HCT116 (cell line): ENCODE measurements around the gene PLA2G2E. TPM values are rescaled to one million over a fixed set of nuclear protein-coding genes. Genes with fewer than 3 reads are reported as not detected.

Experiments used
- ATAC-seq: fragments of 200-7000 bp; cut with Tn5 transposase; 2 replicates; pipeline ENCODE4 v1.9.1; 2020; ENCODE audit warnings: mild to moderate bottlenecking, moderate library complexity
- BruUV-seq: library from RNA; stranded (reverse); fragments of 400-500 nt; replicated peaks from 2 replicates; lab custom pipeline; 2021; lab: Mats Ljungman, UMichigan
- CTCF ChIA-PET: fragments of 300-600 bp; sonication (Branson Sonifier 250); formaldehyde crosslinking; loops from one replicate; lab custom pipeline; 2021; ENCODE audit warnings: antibody characterized with exemption; lab: Charles Lee
- POLR2A ChIA-PET: fragments of 300-600, 350-600 bp; sonication (Branson Sonifier 250); formaldehyde crosslinking; loops from one replicate; lab custom pipeline; 2021; ENCODE audit warnings: antibody characterized with exemption; lab: Charles Lee
- RAD21 ChIA-PET, 2 experiments: fragments of 300-600 bp; sonication (Branson Sonifier 250); formaldehyde crosslinking; loops; one replicate each; lab custom pipeline; 2023; ENCODE audit warnings: low total read pairs in 2 of 2; ENCODE audit not compliant: uncharacterized antibody in 2 of 2, unreplicated experiment in 2 of 2, low non-redundant PET in 1 of 2; lab: Charles Lee
- DNase-seq: peaks from one replicate; pipeline ENCODE4 v3.0.0-alpha.2; 2010; ENCODE audit warnings: low read depth, low spot score
- H2AFZ ChIP-seq: fragments of 200-600 bp; shearing (Covaris generic), sonication (generic); 2 replicates; pipeline ENCODE4 v1.6.1; 2017; ENCODE audit warnings: low read depth, mixed run types, mixed read lengths, antibody characterized with exemption, low read length; ENCODE audit not compliant: poor library complexity, severe bottlenecking
- H3K27ac ChIP-seq: 2 replicates; pipeline ENCODE4 v1.5.1; 2012; ENCODE audit warnings: low read depth, low read length
- H3K27me3 ChIP-seq: fragments of 200-600 bp; sonication (generic); 2 replicates; pipeline ENCODE4 v1.6.1; 2016; ENCODE audit warnings: mixed run types, low read length, mixed read lengths; ENCODE audit not compliant: insufficient read depth
- H3K36me3 ChIP-seq, 2 experiments: fragments of 200-500 bp in 1 of 2; fragments of 200-600 bp in 1 of 2; sonication (Bioruptor generic) in 1 of 2; sonication (generic) in 1 of 2; 2 replicates each; pipeline versions ENCODE4 v1.5.1 to v1.6.1; 2014 to 2016; ENCODE audit warnings: low read length in 2 of 2, inconsistent platforms in 1 of 2, mixed read lengths in 1 of 2, mixed run types in 1 of 2; ENCODE audit not compliant: insufficient read depth in 2 of 2, control insufficient read depth in 1 of 2
- H3K4me1 ChIP-seq, 2 experiments: fragments of 200-600 bp in 1 of 2; sonication (generic) in 1 of 2; 2 replicates each; pipeline versions ENCODE4 v1.5.1 to v1.6.1; 2012 to 2017; ENCODE audit warnings: low read length in 2 of 2, inconsistent platforms in 1 of 2, mild to moderate bottlenecking in 1 of 2, mixed read lengths in 1 of 2, mixed run types in 1 of 2, moderate library complexity in 1 of 2; ENCODE audit not compliant: insufficient read depth in 2 of 2, control insufficient read depth in 1 of 2
- H3K4me2 ChIP-seq: fragments of 200-600 bp; sonication (generic); 2 replicates; pipeline ENCODE4 v1.6.1; 2017; ENCODE audit warnings: mixed run types, low read length, mixed read lengths
- H3K4me3 ChIP-seq, 2 experiments: fragments of 200-600 bp in 1 of 2; sonication (generic) in 1 of 2; replicated peaks in 1 of 2; 2 replicates each; pipeline ENCODE4 v1.5.1; 2011 to 2016; ENCODE audit warnings: low read length in 2 of 2, control low read depth in 1 of 2, low read depth in 1 of 2, mild to moderate bottlenecking in 1 of 2, mixed read lengths in 1 of 2, mixed run types in 1 of 2
- H3K79me2 ChIP-seq: fragments of 200-600 bp; sonication (generic); 2 replicates; pipeline ENCODE4 v1.6.1; 2017; ENCODE audit warnings: mild to moderate bottlenecking, mixed run types, low read length, moderate library complexity, mixed read lengths; ENCODE audit not compliant: insufficient read depth
- H3K9ac ChIP-seq: fragments of 200-600 bp; sonication (generic); 2 replicates; pipeline ENCODE4 v1.6.1; 2016; ENCODE audit warnings: low read length, mixed read lengths
- H3K9me2 ChIP-seq: fragments of 200-600 bp; sonication (generic), shearing (Covaris generic); 2 replicates; pipeline ENCODE4 v1.6.1; 2017; ENCODE audit warnings: mixed run types, mild to moderate bottlenecking, moderate library complexity; ENCODE audit not compliant: insufficient read depth
- H3K9me3 ChIP-seq, 2 experiments: fragments of 200-500 bp in 1 of 2; fragments of 200-600 bp in 1 of 2; sonication (Bioruptor generic) in 1 of 2; sonication (generic) in 1 of 2; 2 replicates each; pipeline ENCODE4 v1.6.1; 2014 to 2017; ENCODE audit warnings: low read length in 2 of 2, mixed read lengths in 2 of 2, inconsistent platforms in 1 of 2, low read depth in 1 of 2, mild to moderate bottlenecking in 1 of 2, mixed run types in 1 of 2, moderate library complexity in 1 of 2; ENCODE audit not compliant: control insufficient read depth in 1 of 2, insufficient read depth in 1 of 2
- H4K20me1 ChIP-seq: fragments of 200-600 bp; sonication (generic), shearing (Covaris generic); 2 replicates; pipeline ENCODE4 v1.6.1; 2017; ENCODE audit warnings: mixed run types, mild to moderate bottlenecking, moderate library complexity; ENCODE audit not compliant: insufficient read depth
- ATF3 ChIP-seq: IDR thresholded peaks from 2 replicates; pipeline ENCODE4 v1.6.1; 2012
- CBX3 ChIP-seq: IDR thresholded peaks from 2 replicates; pipeline ENCODE4 v1.6.1; 2012; ENCODE audit warnings: low read depth
- CEBPB ChIP-seq: IDR thresholded peaks from 2 replicates; pipeline ENCODE4 v1.6.1; 2012; ENCODE audit warnings: low read depth
- ELF1 ChIP-seq: IDR thresholded peaks from 2 replicates; pipeline ENCODE4 v1.6.1; 2012; ENCODE audit warnings: low read depth, borderline replicate concordance
- EZH2phosphoT487 ChIP-seq: fragments of 200-600 bp; IDR thresholded peaks from 2 replicates; pipeline ENCODE4 v1.6.1; 2018; ENCODE audit warnings: antibody characterized with exemption, borderline replicate concordance
- JUND ChIP-seq: IDR thresholded peaks from 2 replicates; pipeline ENCODE4 v1.6.1; 2012
- POLR2A ChIP-seq: IDR thresholded peaks from 2 replicates; pipeline ENCODE4 v1.7.0; 2011; ENCODE audit warnings: borderline replicate concordance; ENCODE audit not compliant: insufficient read depth, insufficient read length; ENCODE audit errors: extremely low read depth
- RAD21 ChIP-seq: IDR thresholded peaks from 2 replicates; pipeline ENCODE4 v1.6.1; 2012; ENCODE audit warnings: low read depth, mild to moderate bottlenecking
- SIN3A ChIP-seq: IDR thresholded peaks from 2 replicates; pipeline ENCODE4 v1.6.1; 2012; ENCODE audit warnings: low read depth
- SRF ChIP-seq: IDR thresholded peaks from 2 replicates; pipeline ENCODE4 v1.6.1; 2012; ENCODE audit warnings: low read depth
- YY1 ChIP-seq: IDR thresholded peaks from 2 replicates; pipeline ENCODE4 v1.6.1; 2011; ENCODE audit warnings: low read length, low read depth, moderate library complexity, mild to moderate bottlenecking; ENCODE audit not compliant: insufficient replicate concordance; ENCODE audit errors: extremely low read depth
- ZFX ChIP-seq: fragments of 450-650 bp; IDR thresholded peaks from 2 replicates; pipeline ENCODE4 v1.6.1; 2017
- ZNF274 ChIP-seq: fragments of 200-500 bp; sonication (Bioruptor generic); IDR thresholded peaks from 2 replicates; pipeline ENCODE4 v1.6.1; 2014; ENCODE audit warnings: mild to moderate bottlenecking, low read depth, low read length, inconsistent platforms
- intact Hi-C: fragments of 100-400 bp; cut with micrococcal nuclease; formaldehyde crosslinking; loops from 2 replicates; pipeline ENCODE4 v1.10.0; 2022
- total RNA-seq: library from RNA; stranded (reverse); gene quantifications from one replicate; pipeline ENCODE4 v1.2.1, GENCODE V29; 2021; ENCODE audit not compliant: unreplicated experiment
- TF ChIP-seq, protein P1 (sequence below): IDR thresholded peaks from 2 replicates; pipeline ENCODE4 v1.6.1; 2011; ENCODE audit warnings: mild to moderate bottlenecking, low read length, moderate library complexity; ENCODE audit not compliant: insufficient replicate concordance; ENCODE audit errors: extremely low read depth

PLA2G2E gene
- total RNA-seq, 1 experiment from 2014 or later = not detected

DNA sequence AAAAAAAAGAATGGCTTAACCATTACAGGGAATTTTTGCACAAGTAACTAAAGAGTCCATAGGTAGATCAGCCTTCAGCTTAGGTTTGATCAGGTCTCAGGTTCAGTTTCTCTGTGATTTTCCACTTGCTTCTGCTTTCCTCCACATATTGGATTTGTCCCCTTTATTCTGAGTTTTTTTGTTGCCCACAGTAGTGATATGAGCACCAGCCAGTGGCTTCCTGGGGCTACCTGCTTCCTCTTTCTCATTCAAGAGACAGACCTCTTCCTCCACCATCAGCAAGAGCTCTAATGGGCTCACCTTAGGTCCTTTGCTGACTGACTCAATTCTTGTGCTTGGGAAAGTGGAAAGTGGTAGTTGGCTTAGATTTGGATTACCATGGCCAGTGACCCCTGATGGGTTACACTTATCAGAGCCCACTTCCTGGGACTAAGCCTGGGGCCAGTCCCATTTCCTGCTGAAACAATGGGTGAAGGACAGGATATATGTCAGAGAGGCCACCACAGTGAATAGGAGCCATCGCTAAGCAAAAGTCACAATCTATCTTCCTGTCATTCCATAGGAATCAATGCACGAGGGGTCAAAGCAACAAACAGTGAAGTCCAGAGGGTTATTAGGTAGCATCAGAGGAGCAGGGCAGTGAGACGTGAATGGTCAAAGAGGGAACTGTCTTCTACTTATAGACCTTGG is 12.8 kb upstream of the PLA2G2E start:
- Histone ChIP-seq H3K27ac (no peak overlapping the region), H3K9ac (no peak overlapping the region)
- POLR2A ChIA-PET = no interaction called here

More for the DNA sequence above, 12.8 kb upstream of the PLA2G2E start:
- RAD21 ChIA-PET = no interaction called here
- Histone ChIP-seq H3K9me3 (peaks cover 8 to 10% of the 10 kb centered on the region in 2 experiments; a peak in 3 of 4 replicates), H3K9me2 (no peaks in the 10 kb centered on the region), H3K27me3 (no peaks in the 10 kb centered on the region), H4K20me1 (no peaks in the 10 kb centered on the region), H3K4me3 (no peak overlapping the region), H2AFZ (no peak overlapping the region), H3K4me1 (no peaks in the 10 kb centered on the region), H3K4me2 (no peak overlapping the region), H3K79me2 (no peaks in the 10 kb centered on the region), H3K36me3 (no peaks in the 10 kb centered on the region)
- TF ChIP-seq POLR2A (no peak), ZNF274 (no peak), ELF1 (no peak), JUND (no peak), ZFX (no peak), ATF3 (no peak), EZH2phosphoT487 (no peak), SRF (no peak), CEBPB (no peak), SIN3A (no peak), CBX3 (no peak), YY1 (no peak), RAD21 (no peak)
- TF ChIP-seq, protein P1, sequence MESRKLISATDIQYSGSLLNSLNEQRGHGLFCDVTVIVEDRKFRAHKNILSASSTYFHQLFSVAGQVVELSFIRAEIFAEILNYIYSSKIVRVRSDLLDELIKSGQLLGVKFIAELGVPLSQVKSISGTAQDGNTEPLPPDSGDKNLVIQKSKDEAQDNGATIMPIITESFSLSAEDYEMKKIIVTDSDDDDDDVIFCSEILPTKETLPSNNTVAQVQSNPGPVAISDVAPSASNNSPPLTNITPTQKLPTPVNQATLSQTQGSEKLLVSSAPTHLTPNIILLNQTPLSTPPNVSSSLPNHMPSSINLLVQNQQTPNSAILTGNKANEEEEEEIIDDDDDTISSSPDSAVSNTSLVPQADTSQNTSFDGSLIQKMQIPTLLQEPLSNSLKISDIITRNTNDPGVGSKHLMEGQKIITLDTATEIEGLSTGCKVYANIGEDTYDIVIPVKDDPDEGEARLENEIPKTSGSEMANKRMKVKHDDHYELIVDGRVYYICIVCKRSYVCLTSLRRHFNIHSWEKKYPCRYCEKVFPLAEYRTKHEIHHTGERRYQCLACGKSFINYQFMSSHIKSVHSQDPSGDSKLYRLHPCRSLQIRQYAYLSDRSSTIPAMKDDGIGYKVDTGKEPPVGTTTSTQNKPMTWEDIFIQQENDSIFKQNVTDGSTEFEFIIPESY = no peak
- ATAC-seq (no peak), DNase-seq (no peak)
- intact Hi-C loops = no loop called here
- no TSS peak for BruUV-seq
- CTCF ChIA-PET = no interaction called here
